GM12878 (cell line): ENCODE data around the gene LNPK.

ENCODE experiments used
- ATF2 ChIP-seq: IDR thresholded peaks from 2 replicates; pipeline ENCODE4 v1.6.1; 2012; ENCODE audit warnings: low read length, inconsistent platforms
- CBX5 ChIP-seq: sonication (generic); IDR thresholded peaks from 2 replicates; pipeline ENCODE4 v1.6.1; 2016; ENCODE audit warnings: low read depth, moderate library complexity, mild to moderate bottlenecking, inconsistent platforms
- EED ChIP-seq: sonication (generic); IDR thresholded peaks from 2 replicates; pipeline ENCODE4 v1.6.1; 2016; ENCODE audit warnings: antibody characterized with exemption, low read depth
- HCFC1 ChIP-seq: fragments of 150-350 bp; IDR thresholded peaks from 2 replicates; pipeline ENCODE4 v1.6.1; 2014; ENCODE audit warnings: low read length
- MTA3 ChIP-seq: IDR thresholded peaks from 2 replicates; pipeline ENCODE4 v1.6.1; 2012; ENCODE audit warnings: low read length, inconsistent platforms, borderline replicate concordance
- MYC ChIP-seq: IDR thresholded peaks from 2 replicates; pipeline ENCODE4 v1.6.1; 2011; ENCODE audit warnings: mild to moderate bottlenecking, low read length, moderate library complexity, inconsistent platforms; ENCODE audit not compliant: insufficient read depth, insufficient replicate concordance, insufficient read length, severe bottlenecking
- SP1 ChIP-seq: IDR thresholded peaks from one replicate; pipeline ENCODE4 v1.6.1; 2011; ENCODE audit warnings: low read depth, low read length
- SREBF2 ChIP-seq: IDR thresholded peaks from 2 replicates; pipeline ENCODE4 v1.6.1; 2012; ENCODE audit warnings: mild to moderate bottlenecking, low read length
- SUPT20H ChIP-seq: IDR thresholded peaks from 2 replicates; pipeline ENCODE4 v1.6.1; 2011; ENCODE audit warnings: low read depth, mild to moderate bottlenecking, low read length, moderate library complexity, borderline replicate concordance; ENCODE audit not compliant: control insufficient read depth
- TAF1 ChIP-seq: IDR thresholded peaks from 2 replicates; pipeline ENCODE4 v1.6.1; 2011; ENCODE audit warnings: mild to moderate bottlenecking, low read depth, low read length, borderline replicate concordance
- TCF7 ChIP-seq: IDR thresholded peaks from 2 replicates; pipeline ENCODE4 v1.6.1; 2014; ENCODE audit warnings: antibody characterized with exemption, borderline replicate concordance
- ZNF24 ChIP-seq: fragments of 450-650 bp; IDR thresholded peaks from 2 replicates; pipeline ENCODE4 v1.6.1; 2017; ENCODE audit warnings: antibody characterized with exemption, mild to moderate bottlenecking
- ZNF274 ChIP-seq: IDR thresholded peaks from one replicate; pipeline ENCODE4 v1.8.0; 2011; ENCODE audit not compliant: insufficient read length, insufficient read depth
- TF ChIP-seq, protein P1 (sequence below), 3 experiments: IDR thresholded peaks in 2 of 3; conservative IDR thresholded peaks in 1 of 3; 2 replicates each; pipeline ENCODE4 v1.5.1; 2011; ENCODE audit warnings: low read depth in 3 of 3, low read length in 3 of 3, mild to moderate bottlenecking in 3 of 3, control low read depth in 2 of 3, moderate library complexity in 2 of 3, inconsistent platforms in 1 of 3, mixed read lengths in 1 of 3; ENCODE audit not compliant: control insufficient read depth in 2 of 3, insufficient read depth in 1 of 3; ENCODE audit errors: extremely low read depth in 1 of 3

GRCh38 chr2:175874291-175874690 lies 127.8 kb downstream of the LNPK start:
- TF ChIP-seq SUPT20H: no peak
- TF ChIP-seq ZNF24: no peak
- TF ChIP-seq, protein P1, sequence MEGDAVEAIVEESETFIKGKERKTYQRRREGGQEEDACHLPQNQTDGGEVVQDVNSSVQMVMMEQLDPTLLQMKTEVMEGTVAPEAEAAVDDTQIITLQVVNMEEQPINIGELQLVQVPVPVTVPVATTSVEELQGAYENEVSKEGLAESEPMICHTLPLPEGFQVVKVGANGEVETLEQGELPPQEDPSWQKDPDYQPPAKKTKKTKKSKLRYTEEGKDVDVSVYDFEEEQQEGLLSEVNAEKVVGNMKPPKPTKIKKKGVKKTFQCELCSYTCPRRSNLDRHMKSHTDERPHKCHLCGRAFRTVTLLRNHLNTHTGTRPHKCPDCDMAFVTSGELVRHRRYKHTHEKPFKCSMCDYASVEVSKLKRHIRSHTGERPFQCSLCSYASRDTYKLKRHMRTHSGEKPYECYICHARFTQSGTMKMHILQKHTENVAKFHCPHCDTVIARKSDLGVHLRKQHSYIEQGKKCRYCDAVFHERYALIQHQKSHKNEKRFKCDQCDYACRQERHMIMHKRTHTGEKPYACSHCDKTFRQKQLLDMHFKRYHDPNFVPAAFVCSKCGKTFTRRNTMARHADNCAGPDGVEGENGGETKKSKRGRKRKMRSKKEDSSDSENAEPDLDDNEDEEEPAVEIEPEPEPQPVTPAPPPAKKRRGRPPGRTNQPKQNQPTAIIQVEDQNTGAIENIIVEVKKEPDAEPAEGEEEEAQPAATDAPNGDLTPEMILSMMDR (IDR thresholded peaks at IDR 0.05 in 2 of 3, conservative IDR thresholded peaks at IDR 0.05 in 1 of 3; ENCODE audit: control insufficient read depth in 2 of 3, extremely low read depth in 1 of 3, insufficient read depth in 1 of 3, low read depth in 3 of 3, low read length in 3 of 3): no peak
- no peak for TF ChIP-seq MYC
- no peak for TF ChIP-seq HCFC1
- TF ChIP-seq TAF1: no peak
- no peak for TF ChIP-seq MTA3
- TF ChIP-seq ZNF274: no peak
- no peak for TF ChIP-seq EED
- TF ChIP-seq CBX5: no peak
- TF ChIP-seq SP1: no peak
- no peak for TF ChIP-seq ATF2
- TF ChIP-seq SREBF2: no peak
- no peak for TF ChIP-seq TCF7
